HUES48 (cell line): ENCODE data around the gene HSD3B1.
"Not testable (repeated sequence)": the region's sequence is repeated elsewhere in the genome, so short reads cannot be mapped to it uniquely, and the experiment has no call there.

Experiments used
- H3K27ac ChIP-seq: one replicate; pipeline ENCODE4 v1.7.0; 2013; ENCODE audit warnings: low read depth, low read length, inconsistent platforms
- H3K27me3 ChIP-seq: 2 replicates; pipeline ENCODE4 v1.6.1; 2013; ENCODE audit warnings: mild to moderate bottlenecking, low read length; ENCODE audit not compliant: control insufficient read depth, insufficient read depth
- H3K36me3 ChIP-seq: 2 replicates; pipeline ENCODE4 v1.6.1; 2013; ENCODE audit warnings: low read length; ENCODE audit not compliant: control insufficient read depth, insufficient read depth
- H3K4me1 ChIP-seq: 2 replicates; pipeline ENCODE4 v1.6.1; 2013; ENCODE audit warnings: mild to moderate bottlenecking, low read length; ENCODE audit not compliant: control insufficient read depth, insufficient read depth
- H3K4me3 ChIP-seq: 2 replicates; pipeline ENCODE4 v1.5.1; 2013; ENCODE audit warnings: mild to moderate bottlenecking, low read depth, low read length
- H3K9ac ChIP-seq: 2 replicates; pipeline ENCODE4 v1.6.1; 2013; ENCODE audit warnings: mild to moderate bottlenecking, low read depth, low read length, moderate library complexity
- H3K9me3 ChIP-seq: 2 replicates; pipeline ENCODE4 v1.6.1; 2013; ENCODE audit warnings: low read length; ENCODE audit not compliant: control insufficient read depth, insufficient read depth

The HSD3B1 gene

GRCh38 chr1:119539636-119540035 lies 32.6 kb downstream of the HSD3B1 start:
- Histone ChIP-seq H3K36me3 (no peaks in the 10 kb centered on the region), H3K9me3 (no peaks in the 10 kb centered on the region), H3K4me3 (no peak overlapping the region)

GRCh38 chr1:119541389-119541788 lies 34.4 kb downstream of the HSD3B1 start:
- Histone ChIP-seq H3K27me3 (0 out of 2 replicates have a peak, but pooled peaks cover 2% of the 10 kb centered on the region), H3K4me3 (no peak overlapping the region), H3K36me3 (no peaks in the 10 kb centered on the region), H3K9ac (no peak overlapping the region), H3K27ac (no peak overlapping the region), H3K9me3 (no peaks in the 10 kb centered on the region), H3K4me1 (no peaks in the 10 kb centered on the region)

More at GRCh38 chr1:119539636-119540035, 32.6 kb downstream of the HSD3B1 start:
- H3K27ac ChIP-seq = no peak overlapping the region
- 0 out of 2 replicates have a peak, but pooled peaks cover 2% of the 10 kb centered on the region for H3K27me3 ChIP-seq
- H3K9ac ChIP-seq = no peak overlapping the region
- no peaks in the 10 kb centered on the region for H3K4me1 ChIP-seq

GRCh38 chr1:119542492-119542946 lies 35.5 kb downstream of the HSD3B1 start:
- Histone ChIP-seq H3K36me3 (no peaks in the 10 kb centered on the region), H3K27me3 (0 out of 2 replicates have a peak, but pooled peaks cover 2% of the 10 kb centered on the region), H3K9me3 (no peaks in the 10 kb centered on the region), H3K4me1 (no peaks in the 10 kb centered on the region), H3K27ac (no peak overlapping the region), H3K4me3 (no peak overlapping the region), H3K9ac (no peak overlapping the region)

- Histone ChIP-seq H3K9ac (no peak overlapping the region), H3K4me1 (no peaks in the 10 kb centered on the region), H3K36me3 (no peaks in the 10 kb centered on the region), H3K27me3 (0 out of 2 replicates have a peak, but pooled peaks cover 2% of the 10 kb centered on the region), H3K9me3 (no peaks in the 10 kb centered on the region), H3K27ac (no peak overlapping the region), H3K4me3 (no peak overlapping the region)
Observed at GRCh38 chr1:119544165-119544762, 37.3 kb downstream of the HSD3B1 start.

GRCh38 chr1:119546641-119547040 lies 39.6 kb downstream of the HSD3B1 start:
- Histone ChIP-seq H3K27me3 (0 out of 2 replicates have a peak, but pooled peaks cover 2% of the 10 kb centered on the region), H3K9ac (no peak overlapping the region)

GRCh38 chr1:119547306-119547705 lies 40.3 kb downstream of the HSD3B1 start:
- Histone ChIP-seq H3K4me3 (no peak overlapping the region), H3K36me3 (no peaks in the 10 kb centered on the region), H3K4me1 (no peaks in the 10 kb centered on the region), H3K9ac (no peak overlapping the region), H3K27me3 (0 out of 2 replicates have a peak, but pooled peaks cover 2% of the 10 kb centered on the region), H3K27ac (no peak overlapping the region), H3K9me3 (no peaks in the 10 kb centered on the region)

More at GRCh38 chr1:119546641-119547040, 39.6 kb downstream of the HSD3B1 start:
- Histone ChIP-seq H3K4me3 (no peak overlapping the region), H3K9me3 (no peaks in the 10 kb centered on the region), H3K4me1 (no peaks in the 10 kb centered on the region), H3K27ac (no peak overlapping the region), H3K36me3 (no peaks in the 10 kb centered on the region)

GRCh38 chr1:119547805-119548204 lies 40.8 kb downstream of the HSD3B1 start:
- H3K9me3 ChIP-seq = no peaks in the 10 kb centered on the region
- 0 out of 2 replicates have a peak, but pooled peaks cover 2% of the 10 kb centered on the region for H3K27me3 ChIP-seq
- H3K27ac ChIP-seq = no peak overlapping the region
- no peak overlapping the region for H3K4me3 ChIP-seq
- no peak overlapping the region for H3K9ac ChIP-seq
- H3K36me3 ChIP-seq = no peaks in the 10 kb centered on the region
- no peaks in the 10 kb centered on the region for H3K4me1 ChIP-seq

- Histone ChIP-seq H3K36me3 (no peaks in the 10 kb centered on the region), H3K27ac (no peak overlapping the region), H3K4me3 (no peak overlapping the region), H3K9me3 (no peaks in the 10 kb centered on the region), H3K4me1 (no peaks in the 10 kb centered on the region), H3K27me3 (no peaks in the 10 kb centered on the region), H3K9ac (no peak overlapping the region)
Observed at GRCh38 chr1:119549719-119550132, 42.7 kb downstream of the HSD3B1 start.

- Histone ChIP-seq H3K4me3 (no peak overlapping the region), H3K9ac (no peak overlapping the region), H3K27me3 (no peaks in the 10 kb centered on the region), H3K36me3 (no peaks in the 10 kb centered on the region), H3K9me3 (no peaks in the 10 kb centered on the region), H3K4me1 (no peaks in the 10 kb centered on the region), H3K27ac (no peak overlapping the region)
Observed at GRCh38 chr1:119550381-119550780, 43.4 kb downstream of the HSD3B1 start.

GRCh38 chr1:119551218-119551617 lies 44.2 kb downstream of the HSD3B1 start:
- Histone ChIP-seq H3K4me3 (no peak overlapping the region), H3K9ac (no peak overlapping the region)

GRCh38 chr1:119552656-119553055 lies 45.6 kb downstream of the HSD3B1 start:
- not testable (repeated sequence) for H3K4me1 ChIP-seq, H3K27me3 ChIP-seq, H3K4me3 ChIP-seq, H3K9me3 ChIP-seq, H3K27ac ChIP-seq, H3K36me3 ChIP-seq, H3K9ac ChIP-seq

More at GRCh38 chr1:119551218-119551617, 44.2 kb downstream of the HSD3B1 start:
- H3K9me3 ChIP-seq = no peaks in the 10 kb centered on the region
- no peaks in the 10 kb centered on the region for H3K36me3 ChIP-seq
- no peaks in the 10 kb centered on the region for H3K4me1 ChIP-seq
- H3K27me3 ChIP-seq = no peaks in the 10 kb centered on the region
- H3K27ac ChIP-seq = no peak overlapping the region
